Epithelial cell of prostate (primary cell): ENCODE measurements around the gene CDCP1.
A peak's percentile ranks its signal among the peaks of the same experiment; 100 is the strongest.

Source experiments
- DNase-seq: peaks from one replicate; pipeline ENCODE4 v3.0.0-alpha.2; 2011; ENCODE audit warnings: low read depth, low spot score
- H3K27ac ChIP-seq: fragments of 450-650 bp; 2 replicates; pipeline ENCODE4 v1.5.1; 2017; ENCODE audit warnings: mild to moderate bottlenecking

Gene CDCP1, protein sequence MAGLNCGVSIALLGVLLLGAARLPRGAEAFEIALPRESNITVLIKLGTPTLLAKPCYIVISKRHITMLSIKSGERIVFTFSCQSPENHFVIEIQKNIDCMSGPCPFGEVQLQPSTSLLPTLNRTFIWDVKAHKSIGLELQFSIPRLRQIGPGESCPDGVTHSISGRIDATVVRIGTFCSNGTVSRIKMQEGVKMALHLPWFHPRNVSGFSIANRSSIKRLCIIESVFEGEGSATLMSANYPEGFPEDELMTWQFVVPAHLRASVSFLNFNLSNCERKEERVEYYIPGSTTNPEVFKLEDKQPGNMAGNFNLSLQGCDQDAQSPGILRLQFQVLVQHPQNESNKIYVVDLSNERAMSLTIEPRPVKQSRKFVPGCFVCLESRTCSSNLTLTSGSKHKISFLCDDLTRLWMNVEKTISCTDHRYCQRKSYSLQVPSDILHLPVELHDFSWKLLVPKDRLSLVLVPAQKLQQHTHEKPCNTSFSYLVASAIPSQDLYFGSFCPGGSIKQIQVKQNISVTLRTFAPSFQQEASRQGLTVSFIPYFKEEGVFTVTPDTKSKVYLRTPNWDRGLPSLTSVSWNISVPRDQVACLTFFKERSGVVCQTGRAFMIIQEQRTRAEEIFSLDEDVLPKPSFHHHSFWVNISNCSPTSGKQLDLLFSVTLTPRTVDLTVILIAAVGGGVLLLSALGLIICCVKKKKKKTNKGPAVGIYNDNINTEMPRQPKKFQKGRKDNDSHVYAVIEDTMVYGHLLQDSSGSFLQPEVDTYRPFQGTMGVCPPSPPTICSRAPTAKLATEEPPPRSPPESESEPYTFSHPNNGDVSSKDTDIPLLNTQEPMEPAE

GRCh38 chr3:45145681-45146614 is at the start of gene CDCP1:
Gene CDCP1, minus strand, starts transcription at chr3:45146378. Its CDS starts 91 bp downstream, at chr3:45146287.
- DNase-seq, result no peak
- H3K27ac ChIP-seq, result peak within 1 kb of the TSS; percentile 99

DNA sequence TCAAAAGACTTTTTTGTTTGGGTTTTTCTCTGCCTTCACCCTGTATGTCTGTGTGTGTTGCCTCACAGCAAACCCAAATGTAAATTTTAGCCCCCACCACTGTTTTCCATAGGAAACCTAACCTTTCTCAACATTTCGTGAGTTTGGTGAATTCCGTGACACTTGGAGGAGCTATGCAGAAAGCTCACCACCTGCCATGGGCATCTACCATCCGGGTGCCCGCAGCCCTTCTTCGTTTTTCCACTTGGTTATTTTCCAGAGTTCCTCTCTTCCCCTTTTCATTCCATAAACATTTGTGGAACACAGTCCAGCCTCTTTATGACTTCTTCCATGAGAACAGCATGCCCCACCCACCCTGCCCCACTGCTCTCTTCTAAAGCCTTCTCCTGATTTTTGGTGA is 48.6 kb upstream of the CDCP1 start:
- no peak for DNase-seq
- H3K27ac ChIP-seq, result no peak overlapping the region

GRCh38 chr3:45191924-45192417 is 45.8 kb upstream of the CDCP1 start:
- H3K27ac ChIP-seq, result no peak overlapping the region
- DNase-seq, result no peak

- no peak for DNase-seq
- H3K27ac ChIP-seq, result no peak overlapping the region
Measured at GRCh38 chr3:45191424-45191823, 45.2 kb upstream of the CDCP1 start.

GRCh38 chr3:45188719-45189659 is 42.8 kb upstream of the CDCP1 start:
- no peak for DNase-seq
- no peak overlapping the region for H3K27ac ChIP-seq

DNA sequence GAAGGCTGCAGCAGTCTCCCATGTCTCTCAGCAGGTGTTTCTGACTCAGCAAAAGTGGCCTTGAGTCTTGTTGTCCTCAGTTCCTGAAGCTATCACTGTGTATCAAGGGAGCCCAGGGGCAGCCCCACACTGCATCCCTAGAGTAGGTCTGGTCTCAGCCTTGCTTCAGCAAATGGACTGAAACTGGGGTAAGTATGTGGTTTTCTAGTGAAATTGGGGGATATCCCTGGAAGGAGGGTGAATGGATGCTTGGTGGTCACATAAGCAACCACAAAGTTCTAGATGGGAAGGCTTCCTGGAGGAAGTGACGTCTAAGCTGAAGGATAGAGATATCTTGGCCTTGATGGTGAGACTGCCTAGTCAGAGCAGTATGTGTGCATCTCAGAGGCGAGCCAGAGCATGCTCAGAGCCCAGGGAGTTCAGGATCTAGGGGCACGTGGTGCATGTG is 41.5 kb upstream of the CDCP1 start:
- H3K27ac ChIP-seq, result no peak overlapping the region
- no peak for DNase-seq

DNA sequence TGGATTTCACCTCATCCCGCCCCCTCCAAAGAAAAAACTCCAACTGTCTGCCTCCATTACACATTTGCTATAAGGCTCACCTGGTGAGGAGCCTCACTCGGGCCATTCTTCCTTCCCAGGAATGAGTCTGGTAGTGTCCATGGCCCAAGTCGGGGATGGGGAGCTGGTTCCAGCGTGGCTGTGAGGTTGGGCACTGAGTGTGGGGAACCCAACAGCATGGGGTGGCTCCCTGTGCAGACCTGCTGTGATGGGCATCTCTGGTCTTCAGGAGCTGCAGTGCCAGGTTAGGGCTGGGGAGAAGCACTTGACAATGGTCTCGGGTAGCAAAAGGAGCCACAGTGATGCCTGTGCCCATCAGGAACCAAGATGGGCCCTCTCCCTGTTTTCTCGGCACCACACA is 40.7 kb upstream of the CDCP1 start:
- no peak overlapping the region for H3K27ac ChIP-seq
- DNase-seq, result no peak

DNA sequence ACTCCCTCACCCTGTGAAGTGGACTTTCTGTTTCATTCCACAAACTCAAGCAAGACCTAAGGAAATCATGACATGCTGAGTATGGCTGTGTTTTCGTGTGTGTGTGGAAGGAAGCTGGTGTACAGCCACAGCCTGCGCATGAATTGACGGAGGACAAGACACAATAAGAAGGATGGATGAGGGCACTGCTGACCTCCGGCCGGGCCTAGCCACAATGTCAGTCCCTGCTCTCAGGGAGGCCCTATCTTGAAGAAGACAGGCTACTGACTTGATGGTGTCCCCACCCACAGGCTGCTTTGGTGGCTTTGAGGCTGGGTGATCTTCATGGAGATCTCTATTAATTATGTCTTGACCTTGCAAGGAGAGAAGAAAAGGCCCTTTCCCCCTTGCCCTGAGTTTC is 39.3 kb upstream of the CDCP1 start:
- DNase-seq, result no peak
- H3K27ac ChIP-seq, result no peak overlapping the region

DNA sequence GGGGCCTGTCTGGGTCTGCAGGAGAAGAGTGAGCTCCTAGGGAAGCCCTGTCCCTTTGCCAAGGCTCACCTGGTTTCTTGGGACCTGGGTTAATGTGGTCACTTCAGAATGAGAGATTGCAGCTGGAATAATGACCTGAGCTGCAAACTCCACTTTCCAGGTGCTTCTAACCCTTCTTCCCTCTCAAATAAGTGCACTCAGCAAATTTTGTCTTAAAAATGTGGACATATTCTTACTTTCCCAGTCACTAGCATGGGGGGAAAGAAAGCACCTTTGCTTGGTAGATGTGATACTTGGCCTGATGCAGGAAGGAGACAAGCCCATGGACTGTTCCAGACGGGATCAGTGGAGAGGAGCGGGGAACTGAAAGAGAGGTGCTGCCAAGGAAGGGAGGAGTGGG is 38.9 kb upstream of the CDCP1 start:
- H3K27ac ChIP-seq, result no peak overlapping the region
- no peak for DNase-seq

DNA sequence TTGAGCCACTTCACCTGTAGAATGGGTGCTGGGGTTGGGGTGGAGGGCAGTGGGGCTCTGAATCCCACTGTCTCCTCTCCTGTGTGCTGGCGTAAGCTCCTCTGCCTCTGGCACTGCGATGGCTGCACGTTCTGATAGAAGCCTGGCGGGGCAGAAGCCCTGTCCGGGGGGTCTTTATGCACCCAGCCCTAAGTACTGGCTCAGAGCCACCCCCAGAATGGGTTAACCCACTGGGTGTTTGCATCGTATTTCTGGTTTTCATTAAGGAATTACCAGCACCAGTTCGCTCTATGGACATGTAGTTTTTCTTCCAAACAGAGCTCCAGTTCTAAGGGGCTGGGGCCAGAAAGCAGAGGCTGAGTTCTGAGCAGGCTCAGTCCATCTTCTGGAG is 37.7 kb upstream of the CDCP1 start:
- H3K27ac ChIP-seq, result peak overlapping the region; percentile 77
- DNase-seq, result no peak

GRCh38 chr3:45182915-45183871 is 37.0 kb upstream of the CDCP1 start:
- DNase-seq, result peak; percentile 90
- H3K27ac ChIP-seq, result peak overlapping the region; percentile 77

GRCh38 chr3:45181496-45181895 is 35.3 kb upstream of the CDCP1 start:
- H3K27ac ChIP-seq, result peak overlapping the region; percentile 77
- no peak for DNase-seq

DNA sequence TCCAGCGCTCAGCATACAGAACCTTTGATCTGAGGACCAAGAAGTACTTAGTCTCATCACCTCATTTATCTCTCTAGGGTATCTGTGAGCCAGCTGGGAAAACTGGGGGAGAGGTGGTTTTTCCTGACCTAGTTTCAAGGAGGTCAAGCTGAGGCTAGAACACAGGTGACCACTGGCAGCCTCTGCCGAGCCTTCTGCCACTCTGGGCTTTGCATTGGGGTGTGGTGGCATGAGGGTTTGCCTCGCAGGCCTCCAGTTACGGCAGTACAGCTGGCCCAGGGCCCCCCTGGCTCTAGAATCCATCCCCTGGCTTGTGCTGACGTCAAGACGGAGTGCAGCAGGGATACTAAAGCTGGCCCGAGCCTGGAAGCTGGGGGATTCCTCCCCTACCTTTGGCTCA is 34.7 kb upstream of the CDCP1 start:
- DNase-seq, result no peak
- no peak overlapping the region for H3K27ac ChIP-seq

DNA sequence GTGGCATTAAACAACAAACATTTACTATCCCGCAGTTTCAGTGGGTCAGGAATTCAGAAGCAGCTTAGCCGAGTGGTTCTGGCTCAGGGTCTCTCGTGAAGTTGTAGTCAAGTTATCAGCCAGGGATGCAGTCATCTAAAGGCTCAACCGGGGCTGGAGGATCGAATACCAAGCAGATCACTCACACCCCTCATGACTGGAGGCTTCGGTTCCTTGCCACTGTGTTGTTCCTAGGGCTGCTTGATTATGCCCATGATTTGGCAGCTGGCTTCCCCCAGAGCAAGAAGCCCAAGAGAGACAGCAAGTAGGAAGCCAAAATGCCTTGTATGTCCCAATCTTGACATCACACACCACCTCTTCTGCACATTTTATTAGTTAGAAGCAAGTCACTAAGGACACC is 33.9 kb upstream of the CDCP1 start:
- H3K27ac ChIP-seq, result no peak overlapping the region
- DNase-seq, result no peak

- H3K27ac ChIP-seq, result no peak overlapping the region
- no peak for DNase-seq
Measured at GRCh38 chr3:45179163-45179562, 33.0 kb upstream of the CDCP1 start.

GRCh38 chr3:45178183-45179023 is 32.2 kb upstream of the CDCP1 start:
- H3K27ac ChIP-seq, result peak overlapping the region; percentile 9
- DNase-seq, result no peak

DNA sequence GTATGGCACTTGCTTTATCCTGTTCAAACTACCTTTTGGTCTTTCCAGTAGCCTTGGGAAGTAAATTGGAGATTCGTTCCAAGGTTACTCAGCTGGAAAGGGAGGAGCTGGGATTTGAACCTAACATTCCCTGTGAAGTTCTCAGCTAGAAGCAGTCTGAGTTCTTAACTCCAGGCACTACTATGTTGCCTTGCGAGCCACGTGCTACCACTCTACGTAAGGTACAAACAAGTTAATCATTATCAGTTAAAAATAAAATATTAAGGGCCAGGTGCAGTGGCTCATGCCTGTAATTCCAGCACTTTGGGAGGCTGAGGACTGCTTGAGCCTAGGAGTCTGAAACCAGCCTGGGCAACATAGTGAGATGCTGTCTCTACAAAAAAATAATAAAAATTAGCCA is 30.7 kb upstream of the CDCP1 start:
- H3K27ac ChIP-seq, result no peak overlapping the region
- no peak for DNase-seq
